ENCODE measurements around the gene CLCN1. TPM values are rescaled to one million over a fixed set of nuclear protein-coding genes. Genes with fewer than 3 reads are reported as not detected.

The CLCN1 gene
- total RNA-seq, 1 experiment from 2014 or later: 0.13 TPM

- no peak overlapping the region for H2BK120ac ChIP-seq (ENCODE audit: low read depth, low read length, poor library complexity, severe bottlenecking)
- H2BK20ac ChIP-seq (ENCODE audit: low read depth, low read length, poor library complexity, severe bottlenecking): no peak overlapping the region
- H2BK12ac ChIP-seq (ENCODE audit: insufficient read length, low read depth, low read length): no peak overlapping the region
- no peaks in the 10 kb centered on the region for H3K9me3 Mint-ChIP-seq
- no peaks in the 10 kb centered on the region for H3K79me2 ChIP-seq (ENCODE audit: insufficient read depth, low read length)
- H3K27me3 ChIP-seq (ENCODE audit: insufficient read depth, low read length): no peaks in the 10 kb centered on the region
- H3K4me1 ChIP-seq (ENCODE audit: insufficient read depth, low read length): no peaks in the 10 kb centered on the region
- no peak overlapping the region for H3K9ac ChIP-seq (ENCODE audit: extremely low read depth, insufficient read length, low read length)
- H3K56ac ChIP-seq (ENCODE audit: insufficient read length, low read depth, low read length): no peak overlapping the region
- no peak overlapping the region for H4K8ac ChIP-seq (replicated peaks; ENCODE audit: insufficient read length, low read depth, low read length)
- no peaks in the 10 kb centered on the region for H3K79me1 ChIP-seq (ENCODE audit: insufficient read depth, low read depth, low read length, poor library complexity, severe bottlenecking)
- H3T11ph ChIP-seq (ENCODE audit: low read length): no peak overlapping the region
- H3K4ac ChIP-seq (ENCODE audit: low read depth, low read length): no peak overlapping the region
- no peak overlapping the region for H3K18ac ChIP-seq (ENCODE audit: insufficient read length, low read depth, low read length)
- TF ChIP-seq CTCF (conservative IDR thresholded peaks at IDR 0.05): peak; percentile 35; the same call in 2 of the 3 replicates
- no peaks in the 10 kb centered on the region for H3K23me2 ChIP-seq (ENCODE audit: insufficient read length, low read depth, low read length, poor library complexity, severe bottlenecking)
- H3K9me3 ChIP-seq (ENCODE audit: control insufficient read depth, low read depth, low read length): no peaks in the 10 kb centered on the region
- no peak overlapping the region for H2AFZ ChIP-seq (ENCODE audit: low read length)
- no peak overlapping the region for H4K5ac ChIP-seq (ENCODE audit: insufficient read length, low read depth, low read length)
- peak overlapping the region in 1 of 3 experiments; percentile 64; a peak in 1 of 7 replicates for H3K27ac Mint-ChIP-seq
- H2BK5ac ChIP-seq (ENCODE audit: insufficient read length, low read length): no peak overlapping the region
- peaks cover 62 to 96% (median 95%) of the 10 kb centered on the region in 3 experiments for H3K36me3 Mint-ChIP-seq (ENCODE audit: insufficient read depth in 1 of 3, low read depth in 3 of 3)
- WGBS (ENCODE audit: extremely low coverage, insufficient read length, low lambda C conversion rate): no CpG with 5 or more reads among the region's 21 CpGs
- no peaks in the 10 kb centered on the region for H3K4me1 Mint-ChIP-seq
- H4K20me1 ChIP-seq (ENCODE audit: control insufficient read depth, insufficient read depth, insufficient read length): no peaks in the 10 kb centered on the region
- no peak overlapping the region for H3K4me2 ChIP-seq (ENCODE audit: insufficient read depth, insufficient read length, low read length)
- H2AK5ac ChIP-seq (ENCODE audit: insufficient read length, low read length): no peak overlapping the region
- no peak overlapping the region for H3K27ac ChIP-seq (ENCODE audit: insufficient read length, low read depth, low read length)
- H3K4me3 Mint-ChIP-seq: no peak overlapping the region
- H3K14ac ChIP-seq (ENCODE audit: insufficient read depth, low read length): no peak overlapping the region
- H4K91ac ChIP-seq (ENCODE audit: insufficient read length, low read depth, low read length): no peak overlapping the region
- no peak overlapping the region for H2BK15ac ChIP-seq (ENCODE audit: low read depth, low read length)
- H3K23ac ChIP-seq (ENCODE audit: insufficient read length, low read depth, low read length): no peak overlapping the region
- H3K27me3 Mint-ChIP-seq (ENCODE audit: low read depth): peaks cover 2% of the 10 kb centered on the region; the same call in 1 of the 2 replicates
- peak; percentile 36 for DNase-seq
Measured at GRCh38 chr7:143395187-143396149, 79.6 kb downstream of the CLCN1 start.
